CD4-positive, alpha-beta T cell treated with Interleukin-1 beta for 1 hour (primary cell): ENCODE results near the gene RSRP1.
A peak's percentile ranks its signal among the peaks of the same experiment; 100 is the strongest.
"Not testable (repeated sequence)": the region's sequence is repeated elsewhere in the genome, so short reads cannot be mapped to it uniquely, and the experiment has no call there.

ENCODE experiments used
- DNase-seq, 2 donors: peaks; one replicate each; pipeline ENCODE4 v3.0.0-alpha.2; 2020 to 2022

Gene RSRP1

GRCh38 chr1:25256578-25256965, 9.3 kb upstream of the RSRP1 start:
- no peak for DNase-seq

GRCh38 chr1:25255706-25256577, 8.7 kb upstream of the RSRP1 start:
- DNase-seq: no peak

GRCh38 chr1:25253911-25254310, 6.7 kb upstream of the RSRP1 start:
- DNase-seq: no peak

- no peak for DNase-seq
These were observed 838 bp upstream of the RSRP1 start for GRCh38 chr1:25247829-25248754.

- DNase-seq: peak; percentile 8 to 37
These were observed 642 bp downstream of the RSRP1 start for GRCh38 chr1:25246600-25247023.

- no peak for DNase-seq
These were observed 1.2 kb downstream of the RSRP1 start for GRCh38 chr1:25245809-25246599.

GRCh38 chr1:25245393-25245792, 1.9 kb downstream of the RSRP1 start:
- no peak for DNase-seq

GRCh38 chr1:25243907-25244306, 3.3 kb downstream of the RSRP1 start:
- DNase-seq: no peak

GRCh38 chr1:25239681-25240541, 7.3 kb downstream of the RSRP1 start:
- DNase-seq: peak; percentile 93 to 94

- DNase-seq: no peak
These were observed 9.2 kb downstream of the RSRP1 start for GRCh38 chr1:25238046-25238445.

GRCh38 chr1:25236261-25236660, 11.0 kb downstream of the RSRP1 start:
- not testable (repeated sequence) for DNase-seq

- not testable (repeated sequence) for DNase-seq
These were observed 11.8 kb downstream of the RSRP1 start for GRCh38 chr1:25235411-25235810.

- DNase-seq: peak; percentile 81 to 86
These were observed 14.1 kb downstream of the RSRP1 start for GRCh38 chr1:25232866-25233784.

GRCh38 chr1:25232027-25232865, 15.0 kb downstream of the RSRP1 start, which contains the start of gene SYF2:
Gene SYF2, minus strand, starts transcription at chr1:25232502. Its CDS starts 35 bp downstream, at chr1:25232467.
- DNase-seq: peak; percentile 92 to 93

GRCh38 chr1:25223471-25223870, 23.8 kb downstream of the RSRP1 start:
- DNase-seq: no peak

- DNase-seq: no peak
These were observed 24.6 kb downstream of the RSRP1 start for GRCh38 chr1:25222606-25223005.

GRCh38 chr1:25220666-25221065, 26.6 kb downstream of the RSRP1 start:
- DNase-seq: no peak

GRCh38 chr1:25219661-25220251, 27.5 kb downstream of the RSRP1 start:
- DNase-seq: no peak

GRCh38 chr1:25217598-25218232, 29.5 kb downstream of the RSRP1 start:
- no peak for DNase-seq
